SK-N-SH treated with all-trans-retinoic acid at 6 μM for 48 hours (cell line): ENCODE results near the gene HNRNPC.

Experiments
- ATAC-seq: fragments of 200-7000 bp; cut with Tn5 transposase; 3 replicates; pipeline ENCODE4 v1.9.1; 2020; ENCODE audit warnings: mild to moderate bottlenecking, moderate library complexity
- ARNTL ChIP-seq: fragments of 450-650 bp; formaldehyde crosslinking; IDR thresholded peaks from 2 replicates; pipeline ENCODE4 v1.5.0; 2020; ENCODE audit warnings: low read depth, mild to moderate bottlenecking, moderate library complexity, borderline replicate concordance
- BACH2 ChIP-seq: fragments of 250-450 bp; sonication (Bioruptor Pico); IDR thresholded peaks from 2 replicates; pipeline ENCODE4 v1.9.0; 2021; ENCODE audit warnings: mild to moderate bottlenecking, borderline replicate concordance
- CSDC2 ChIP-seq: fragments of 250-450 bp; sonication (Bioruptor Pico); IDR thresholded peaks from 2 replicates; pipeline ENCODE4 v1.5.0; 2020; ENCODE audit warnings: mild to moderate bottlenecking, moderate library complexity
- ESRRG ChIP-seq: fragments of 250-450 bp; sonication (Bioruptor Pico); IDR thresholded peaks from 2 replicates; pipeline ENCODE4 v1.6.1; 2021; ENCODE audit warnings: mild to moderate bottlenecking
- ISL1 ChIP-seq: fragments of 250-450 bp; sonication (Bioruptor Pico); IDR thresholded peaks from 2 replicates; pipeline ENCODE4 v2.1.2; 2022; ENCODE audit warnings: mild to moderate bottlenecking, moderate library complexity
- OSR1 ChIP-seq: fragments of 250-450 bp; sonication (Bioruptor Pico); IDR thresholded peaks from 2 replicates; pipeline ENCODE4 v1.8.0; 2022; ENCODE audit warnings: moderate library complexity, mild to moderate bottlenecking, inconsistent platforms
- RARB ChIP-seq: fragments of 250-450 bp; sonication (Bioruptor Pico); IDR thresholded peaks from 2 replicates; pipeline ENCODE4 v1.8.0; 2021; ENCODE audit warnings: mild to moderate bottlenecking, moderate library complexity
- SNAI2 ChIP-seq: fragments of 250-450 bp; sonication (Bioruptor Pico); IDR thresholded peaks from 2 replicates; pipeline ENCODE4 v1.5.0; 2020; ENCODE audit warnings: mild to moderate bottlenecking, moderate library complexity
- TCF4 ChIP-seq: fragments of 250-450 bp; sonication (Bioruptor Pico); IDR thresholded peaks from 2 replicates; pipeline ENCODE4 v1.8.0; 2021; ENCODE audit warnings: mild to moderate bottlenecking, moderate library complexity, borderline replicate concordance
- TOX ChIP-seq: fragments of 250-450 bp; sonication (Bioruptor Pico); IDR thresholded peaks from 2 replicates; pipeline ENCODE4 v1.8.0; 2021; ENCODE audit warnings: mild to moderate bottlenecking, moderate library complexity, borderline replicate concordance
- ZFP3 ChIP-seq: fragments of 250-450 bp; sonication (Bioruptor Pico); IDR thresholded peaks from 2 replicates; pipeline ENCODE4 v1.5.0; 2020; ENCODE audit warnings: mild to moderate bottlenecking, moderate library complexity
- ZFP30 ChIP-seq: fragments of 450-650 bp; formaldehyde crosslinking; IDR thresholded peaks from 2 replicates; pipeline ENCODE4 v1.5.0; 2022; ENCODE audit warnings: mild to moderate bottlenecking, moderate library complexity
- ZNF565 ChIP-seq: fragments of 450-650 bp; formaldehyde crosslinking; conservative IDR thresholded peaks from 2 replicates; pipeline ENCODE4 v1.5.0; 2020; ENCODE audit warnings: low read depth, mild to moderate bottlenecking, moderate library complexity
- ZNF70 ChIP-seq: fragments of 450-650 bp; formaldehyde crosslinking; IDR thresholded peaks from 2 replicates; pipeline ENCODE4 v1.5.0; 2020; ENCODE audit warnings: mild to moderate bottlenecking, moderate library complexity
- TF ChIP-seq, protein P1 (sequence below): fragments of 250-450 bp; sonication (Bioruptor Pico); IDR thresholded peaks from 2 replicates; pipeline ENCODE4 v1.5.0; 2020; ENCODE audit warnings: mild to moderate bottlenecking, moderate library complexity
- TF ChIP-seq, protein P2 (sequence below): fragments of 250-450 bp; sonication (Bioruptor Pico); IDR thresholded peaks from 2 replicates; pipeline ENCODE4 v1.5.1; 2020; ENCODE audit warnings: low read depth, mild to moderate bottlenecking, moderate library complexity
- TF ChIP-seq, protein P3 (sequence below): fragments of 250-450 bp; sonication (Bioruptor Pico); IDR thresholded peaks from 2 replicates; pipeline ENCODE4 v1.8.0; 2020; ENCODE audit warnings: mild to moderate bottlenecking, moderate library complexity, borderline replicate concordance
- TF ChIP-seq, protein P4 (sequence below): fragments of 250-450 bp; sonication (Bioruptor Pico); IDR thresholded peaks from 2 replicates; pipeline ENCODE4 v1.5.1; 2021; ENCODE audit warnings: mild to moderate bottlenecking, moderate library complexity
- TF ChIP-seq, protein P5 (sequence below): fragments of 250-450 bp; sonication (Bioruptor Pico); IDR thresholded peaks from 2 replicates; pipeline ENCODE4 v1.8.0; 2021; ENCODE audit warnings: low read depth, mild to moderate bottlenecking, moderate library complexity, borderline replicate concordance

The HNRNPC gene

DNA sequence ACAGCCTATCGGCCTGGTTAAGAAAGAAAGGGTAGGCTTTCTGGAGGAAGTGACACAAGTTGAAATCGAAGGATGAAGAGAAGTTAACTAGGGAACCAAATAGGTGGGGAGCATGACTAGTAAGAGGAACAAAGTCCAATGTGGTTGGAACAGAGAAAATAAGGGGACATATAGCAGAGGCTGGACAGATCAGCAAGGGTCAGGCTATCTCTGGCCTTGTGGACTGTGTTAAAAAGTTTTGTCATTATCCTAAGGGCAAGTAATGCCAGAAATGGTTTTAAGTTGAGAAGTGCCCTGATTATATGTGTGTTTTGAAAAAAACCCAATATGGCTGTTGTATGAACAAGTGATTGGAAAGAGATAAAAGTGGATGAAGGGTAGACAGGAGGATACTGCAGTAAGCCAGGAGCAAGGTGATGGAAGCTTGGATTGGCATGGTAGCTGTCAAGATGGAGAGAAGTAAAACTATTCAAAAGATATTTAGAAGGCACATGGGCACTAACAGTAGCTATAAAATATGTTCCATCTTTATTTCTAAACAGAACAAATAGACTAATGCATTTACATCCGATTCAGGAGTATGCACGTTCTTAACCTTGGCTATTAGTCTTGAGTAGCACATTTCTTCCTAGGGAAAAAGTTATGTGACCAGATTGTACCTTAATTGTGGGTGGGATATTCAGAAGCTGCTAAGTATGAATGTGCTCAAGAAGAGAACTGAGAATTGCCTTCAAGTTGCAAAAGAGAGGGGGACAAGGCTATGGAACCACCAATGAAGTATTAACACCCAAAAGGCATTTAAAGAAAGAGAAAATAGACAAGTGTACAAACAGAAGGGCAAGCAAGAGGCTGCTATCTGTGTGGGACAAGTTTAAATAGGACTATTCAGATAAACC lies 66.5 kb downstream of the HNRNPC start:
- TF ChIP-seq ZNF565 (no peak), CSDC2 (CRISPR knock-in tag) (no peak), BACH2 (CRISPR knock-in tag) (no peak), ZNF70 (CRISPR knock-in tag) (no peak), RARB (CRISPR knock-in tag) (no peak), TCF4 (CRISPR knock-in tag) (no peak), ESRRG (CRISPR knock-in tag) (no peak), SNAI2 (CRISPR knock-in tag) (no peak), OSR1 (no peak)
- ATAC-seq = no peak

DNA sequence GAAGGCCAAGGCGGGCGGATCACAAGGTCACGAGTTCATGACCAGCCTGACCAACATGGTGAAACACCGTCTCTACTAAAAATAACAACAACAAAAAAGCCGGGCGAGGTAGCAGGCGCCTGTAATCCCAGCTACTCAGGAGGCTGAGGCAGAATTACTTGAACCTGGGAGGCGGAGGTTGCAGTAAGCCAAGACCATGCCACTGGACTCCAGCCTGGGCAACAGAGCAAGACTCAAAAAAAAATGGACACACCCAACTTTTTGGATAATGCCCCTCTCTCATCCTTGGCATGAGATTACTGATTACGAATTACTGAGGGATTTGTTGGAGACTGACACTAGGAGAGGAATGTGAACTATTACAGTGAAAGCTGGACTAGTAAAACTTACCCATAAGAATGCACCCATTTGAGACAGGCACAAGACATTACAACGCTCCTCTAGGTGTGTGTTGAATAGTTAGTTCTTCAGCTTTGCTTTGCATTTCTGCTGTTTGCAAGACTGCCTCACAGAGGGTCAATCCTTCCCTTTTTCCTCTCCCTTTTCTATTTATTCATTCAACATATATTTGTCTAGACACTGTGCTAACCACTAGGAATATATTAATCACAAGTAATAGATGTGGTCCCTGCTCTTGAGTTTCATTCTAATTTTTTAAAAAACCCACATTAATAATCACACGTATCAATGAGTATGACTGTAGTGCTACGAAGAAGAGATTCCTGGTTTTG lies 67.3 kb downstream of the HNRNPC start:
- no peak for ATAC-seq
- TF ChIP-seq BACH2 (CRISPR knock-in tag) (no peak), RARB (CRISPR knock-in tag) (no peak), ZNF565 (no peak)
- TF ChIP-seq, protein P1, sequence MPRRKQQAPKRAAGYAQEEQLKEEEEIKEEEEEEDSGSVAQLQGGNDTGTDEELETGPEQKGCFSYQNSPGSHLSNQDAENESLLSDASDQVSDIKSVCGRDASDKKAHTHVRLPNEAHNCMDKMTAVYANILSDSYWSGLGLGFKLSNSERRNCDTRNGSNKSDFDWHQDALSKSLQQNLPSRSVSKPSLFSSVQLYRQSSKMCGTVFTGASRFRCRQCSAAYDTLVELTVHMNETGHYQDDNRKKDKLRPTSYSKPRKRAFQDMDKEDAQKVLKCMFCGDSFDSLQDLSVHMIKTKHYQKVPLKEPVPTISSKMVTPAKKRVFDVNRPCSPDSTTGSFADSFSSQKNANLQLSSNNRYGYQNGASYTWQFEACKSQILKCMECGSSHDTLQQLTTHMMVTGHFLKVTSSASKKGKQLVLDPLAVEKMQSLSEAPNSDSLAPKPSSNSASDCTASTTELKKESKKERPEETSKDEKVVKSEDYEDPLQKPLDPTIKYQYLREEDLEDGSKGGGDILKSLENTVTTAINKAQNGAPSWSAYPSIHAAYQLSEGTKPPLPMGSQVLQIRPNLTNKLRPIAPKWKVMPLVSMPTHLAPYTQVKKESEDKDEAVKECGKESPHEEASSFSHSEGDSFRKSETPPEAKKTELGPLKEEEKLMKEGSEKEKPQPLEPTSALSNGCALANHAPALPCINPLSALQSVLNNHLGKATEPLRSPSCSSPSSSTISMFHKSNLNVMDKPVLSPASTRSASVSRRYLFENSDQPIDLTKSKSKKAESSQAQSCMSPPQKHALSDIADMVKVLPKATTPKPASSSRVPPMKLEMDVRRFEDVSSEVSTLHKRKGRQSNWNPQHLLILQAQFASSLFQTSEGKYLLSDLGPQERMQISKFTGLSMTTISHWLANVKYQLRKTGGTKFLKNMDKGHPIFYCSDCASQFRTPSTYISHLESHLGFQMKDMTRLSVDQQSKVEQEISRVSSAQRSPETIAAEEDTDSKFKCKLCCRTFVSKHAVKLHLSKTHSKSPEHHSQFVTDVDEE = no peak

DNA sequence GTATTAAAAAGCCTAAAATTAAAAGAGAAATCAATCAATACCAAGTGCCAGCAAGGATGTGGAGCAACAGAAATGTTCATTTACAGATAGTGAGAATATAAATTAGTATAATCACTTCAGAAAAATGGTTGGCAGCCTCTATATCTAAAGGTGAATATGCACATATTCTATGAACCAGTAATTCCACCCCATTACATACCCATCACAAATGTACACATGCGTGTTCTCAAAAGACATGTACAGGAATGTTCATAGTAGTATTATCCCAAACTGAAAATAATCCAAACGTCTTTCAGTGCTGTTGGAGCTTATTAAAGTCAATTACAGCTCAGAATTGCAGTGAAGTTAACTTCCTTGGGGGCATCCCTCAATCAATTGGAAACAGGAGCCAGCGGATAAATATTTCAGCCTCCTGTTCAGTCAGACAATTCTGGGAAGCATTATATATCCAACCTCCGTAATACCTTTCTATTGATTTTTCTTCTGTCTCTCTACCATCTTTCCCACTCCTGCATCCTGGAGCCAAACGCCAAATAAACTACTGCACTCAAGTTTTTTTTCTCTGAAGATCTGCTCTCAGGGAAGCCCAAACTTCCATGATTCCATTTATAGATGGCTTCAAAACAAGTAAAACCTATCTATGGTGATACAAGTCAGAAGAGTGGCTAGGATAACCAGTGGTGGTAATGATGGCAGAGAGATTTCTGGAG lies 68.3 kb downstream of the HNRNPC start:
- TF ChIP-seq TOX (CRISPR knock-in tag) (no peak), OSR1 (no peak), BACH2 (CRISPR knock-in tag) (no peak), ZNF70 (CRISPR knock-in tag) (no peak), ZFP30 (no peak), ZFP3 (no peak), TCF4 (CRISPR knock-in tag) (no peak), ARNTL (CRISPR knock-in tag) (no peak), ISL1 (CRISPR knock-in tag) (no peak), SNAI2 (CRISPR knock-in tag) (no peak), RARB (CRISPR knock-in tag) (no peak), CSDC2 (CRISPR knock-in tag) (no peak)
- TF ChIP-seq, protein P2, sequence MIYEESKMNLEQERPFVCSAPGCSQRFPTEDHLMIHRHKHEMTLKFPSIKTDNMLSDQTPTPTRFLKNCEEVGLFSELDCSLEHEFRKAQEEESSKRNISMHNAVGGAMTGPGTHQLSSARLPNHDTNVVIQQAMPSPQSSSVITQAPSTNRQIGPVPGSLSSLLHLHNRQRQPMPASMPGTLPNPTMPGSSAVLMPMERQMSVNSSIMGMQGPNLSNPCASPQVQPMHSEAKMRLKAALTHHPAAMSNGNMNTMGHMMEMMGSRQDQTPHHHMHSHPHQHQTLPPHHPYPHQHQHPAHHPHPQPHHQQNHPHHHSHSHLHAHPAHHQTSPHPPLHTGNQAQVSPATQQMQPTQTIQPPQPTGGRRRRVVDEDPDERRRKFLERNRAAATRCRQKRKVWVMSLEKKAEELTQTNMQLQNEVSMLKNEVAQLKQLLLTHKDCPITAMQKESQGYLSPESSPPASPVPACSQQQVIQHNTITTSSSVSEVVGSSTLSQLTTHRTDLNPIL (CRISPR knock-in tag) = no peak
- TF ChIP-seq, protein P3, sequence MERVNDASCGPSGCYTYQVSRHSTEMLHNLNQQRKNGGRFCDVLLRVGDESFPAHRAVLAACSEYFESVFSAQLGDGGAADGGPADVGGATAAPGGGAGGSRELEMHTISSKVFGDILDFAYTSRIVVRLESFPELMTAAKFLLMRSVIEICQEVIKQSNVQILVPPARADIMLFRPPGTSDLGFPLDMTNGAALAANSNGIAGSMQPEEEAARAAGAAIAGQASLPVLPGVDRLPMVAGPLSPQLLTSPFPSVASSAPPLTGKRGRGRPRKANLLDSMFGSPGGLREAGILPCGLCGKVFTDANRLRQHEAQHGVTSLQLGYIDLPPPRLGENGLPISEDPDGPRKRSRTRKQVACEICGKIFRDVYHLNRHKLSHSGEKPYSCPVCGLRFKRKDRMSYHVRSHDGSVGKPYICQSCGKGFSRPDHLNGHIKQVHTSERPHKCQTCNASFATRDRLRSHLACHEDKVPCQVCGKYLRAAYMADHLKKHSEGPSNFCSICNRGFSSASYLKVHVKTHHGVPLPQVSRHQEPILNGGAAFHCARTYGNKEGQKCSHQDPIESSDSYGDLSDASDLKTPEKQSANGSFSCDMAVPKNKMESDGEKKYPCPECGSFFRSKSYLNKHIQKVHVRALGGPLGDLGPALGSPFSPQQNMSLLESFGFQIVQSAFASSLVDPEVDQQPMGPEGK = no peak
- TF ChIP-seq, protein P4, sequence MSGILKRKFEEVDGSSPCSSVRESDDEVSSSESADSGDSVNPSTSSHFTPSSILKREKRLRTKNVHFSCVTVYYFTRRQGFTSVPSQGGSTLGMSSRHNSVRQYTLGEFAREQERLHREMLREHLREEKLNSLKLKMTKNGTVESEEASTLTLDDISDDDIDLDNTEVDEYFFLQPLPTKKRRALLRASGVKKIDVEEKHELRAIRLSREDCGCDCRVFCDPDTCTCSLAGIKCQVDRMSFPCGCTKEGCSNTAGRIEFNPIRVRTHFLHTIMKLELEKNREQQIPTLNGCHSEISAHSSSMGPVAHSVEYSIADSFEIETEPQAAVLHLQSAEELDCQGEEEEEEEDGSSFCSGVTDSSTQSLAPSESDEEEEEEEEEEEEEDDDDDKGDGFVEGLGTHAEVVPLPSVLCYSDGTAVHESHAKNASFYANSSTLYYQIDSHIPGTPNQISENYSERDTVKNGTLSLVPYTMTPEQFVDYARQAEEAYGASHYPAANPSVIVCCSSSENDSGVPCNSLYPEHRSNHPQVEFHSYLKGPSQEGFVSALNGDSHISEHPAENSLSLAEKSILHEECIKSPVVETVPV (CRISPR knock-in tag) = no peak
- TF ChIP-seq, protein P5, sequence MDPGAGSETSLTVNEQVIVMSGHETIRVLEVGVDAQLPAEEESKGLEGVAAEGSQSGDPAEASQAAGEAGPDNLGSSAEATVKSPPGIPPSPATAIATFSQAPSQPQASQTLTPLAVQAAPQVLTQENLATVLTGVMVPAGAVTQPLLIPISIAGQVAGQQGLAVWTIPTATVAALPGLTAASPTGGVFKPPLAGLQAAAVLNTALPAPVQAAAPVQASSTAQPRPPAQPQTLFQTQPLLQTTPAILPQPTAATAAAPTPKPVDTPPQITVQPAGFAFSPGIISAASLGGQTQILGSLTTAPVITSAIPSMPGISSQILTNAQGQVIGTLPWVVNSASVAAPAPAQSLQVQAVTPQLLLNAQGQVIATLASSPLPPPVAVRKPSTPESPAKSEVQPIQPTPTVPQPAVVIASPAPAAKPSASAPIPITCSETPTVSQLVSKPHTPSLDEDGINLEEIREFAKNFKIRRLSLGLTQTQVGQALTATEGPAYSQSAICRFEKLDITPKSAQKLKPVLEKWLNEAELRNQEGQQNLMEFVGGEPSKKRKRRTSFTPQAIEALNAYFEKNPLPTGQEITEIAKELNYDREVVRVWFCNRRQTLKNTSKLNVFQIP (CRISPR knock-in tag) = no peak
- ATAC-seq = no peak
